ENCODE data around the gene VWA5A.
"Not testable (repeated sequence)": the region's sequence is repeated elsewhere in the genome, so short reads cannot be mapped to it uniquely, and the experiment has no call there.

VWA5A gene

DNA sequence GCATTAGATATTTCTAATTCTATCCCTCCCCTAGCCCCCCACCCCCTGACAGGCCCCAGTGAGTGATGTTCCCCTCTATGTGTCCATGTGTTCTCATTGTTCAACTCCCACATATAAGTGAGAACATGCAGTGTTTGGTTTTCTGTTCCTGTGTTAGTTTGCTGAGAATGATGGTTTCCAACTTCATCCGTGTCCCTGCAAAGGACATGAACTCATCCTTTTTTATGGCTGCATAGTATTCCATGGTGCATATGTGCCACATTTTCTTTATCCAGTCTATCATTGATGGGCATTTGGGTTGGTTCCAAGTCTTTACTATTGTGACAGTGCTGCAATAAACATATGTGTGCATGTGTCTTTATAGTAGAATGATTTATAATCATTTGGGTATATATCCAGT is 11.9 kb downstream of the VWA5A start:
- not testable (repeated sequence) for H3K4me3 ChIP-seq (ENCODE audit: low read length); H3K9me3 ChIP-seq (replicated peaks; ENCODE audit: low read length); H3K4me1 ChIP-seq (ENCODE audit: control insufficient read depth, insufficient read depth, low read length); H3K27me3 ChIP-seq (ENCODE audit: control insufficient read depth, insufficient read depth, low read length); H3K9ac ChIP-seq (ENCODE audit: low read depth, low read length); H3K4me2 ChIP-seq (ENCODE audit: low read length)
- peaks cover 21% of the 10 kb centered on the region for H3K36me3 ChIP-seq (ENCODE audit: insufficient read depth, low read length)

DNA sequence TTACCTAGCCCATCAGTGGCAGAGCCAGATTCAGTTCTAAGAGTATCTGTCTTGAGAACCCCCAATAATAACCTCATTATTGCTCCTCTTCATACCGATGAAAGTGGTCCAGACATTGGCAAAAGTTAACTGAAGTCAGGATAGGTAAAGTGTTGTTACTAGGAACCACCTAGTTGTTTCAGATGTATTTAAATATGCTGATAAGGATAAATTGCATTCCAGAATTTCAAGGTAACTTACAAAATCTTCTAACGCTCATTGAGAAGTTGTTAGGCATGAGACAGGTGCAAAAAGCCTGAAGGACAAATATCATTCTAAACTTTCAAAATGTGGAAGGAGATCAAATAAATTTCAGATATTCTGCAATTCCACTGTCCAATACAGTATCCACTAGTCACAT is 27.8 kb downstream of the VWA5A start:
- Histone ChIP-seq H3K4me3 (ENCODE audit: low read length) (no peak overlapping the region), H3K4me1 (ENCODE audit: control insufficient read depth, insufficient read depth, low read length) (no peaks in the 10 kb centered on the region), H3K9me3 (replicated peaks; ENCODE audit: low read length) (no peaks in the 10 kb centered on the region), H3K4me2 (ENCODE audit: low read length) (no peak overlapping the region), H3K9ac (ENCODE audit: low read depth, low read length) (no peak overlapping the region), H3K27me3 (ENCODE audit: control insufficient read depth, insufficient read depth, low read length) (no peaks in the 10 kb centered on the region), H3K36me3 (ENCODE audit: insufficient read depth, low read length) (no peaks in the 10 kb centered on the region)

DNA sequence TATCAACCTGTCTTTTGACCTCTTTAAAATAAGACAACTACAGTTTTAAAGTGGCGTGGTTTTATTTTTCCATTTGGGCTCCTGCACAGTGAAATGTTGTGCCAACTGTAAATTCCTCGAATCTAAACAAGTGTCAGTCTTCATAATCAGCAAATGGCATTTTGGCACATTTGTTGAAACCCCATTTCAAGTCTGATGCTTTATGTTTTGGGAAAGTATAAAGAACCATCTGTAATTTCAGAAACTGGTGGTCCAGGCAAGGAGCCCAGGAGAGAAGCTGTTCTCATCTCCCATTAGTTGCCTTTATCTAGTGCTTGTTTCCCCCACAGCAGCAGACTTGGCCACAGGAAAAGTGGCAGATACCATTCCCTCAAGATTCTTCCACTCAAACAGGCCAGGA is 32.7 kb downstream of the VWA5A start:
- Histone ChIP-seq H3K9me3 (replicated peaks; ENCODE audit: low read length) (no peaks in the 10 kb centered on the region), H3K4me1 (ENCODE audit: control insufficient read depth, insufficient read depth, low read length) (no peaks in the 10 kb centered on the region), H3K9ac (ENCODE audit: low read depth, low read length) (no peak overlapping the region), H3K4me2 (ENCODE audit: low read length) (no peak overlapping the region), H3K27me3 (ENCODE audit: control insufficient read depth, insufficient read depth, low read length) (no peaks in the 10 kb centered on the region), H3K4me3 (ENCODE audit: low read length) (no peak overlapping the region), H3K36me3 (ENCODE audit: insufficient read depth, low read length) (no peaks in the 10 kb centered on the region)

DNA sequence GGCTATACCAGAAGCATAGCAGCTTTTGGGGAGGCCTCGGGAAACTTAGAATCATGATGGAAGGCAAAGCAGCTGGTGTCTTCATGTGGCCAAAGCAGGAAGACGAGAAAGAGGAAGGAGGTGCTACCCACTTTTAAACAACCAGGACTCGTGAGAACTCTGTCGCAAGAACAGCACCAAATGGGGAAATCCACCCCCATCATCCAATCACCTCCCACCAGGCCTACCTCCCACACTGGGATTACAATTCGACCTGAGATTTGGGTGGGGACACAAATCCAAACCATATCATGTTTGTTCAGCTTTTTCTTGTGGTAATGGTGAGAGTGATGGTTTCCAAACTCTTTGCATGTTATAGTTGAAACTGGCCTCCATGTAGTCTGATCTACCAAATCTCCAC is 35.4 kb downstream of the VWA5A start:
- Histone ChIP-seq H3K4me1 (ENCODE audit: control insufficient read depth, insufficient read depth, low read length) (no peaks in the 10 kb centered on the region), H3K9ac (ENCODE audit: low read depth, low read length) (no peak overlapping the region), H3K4me2 (ENCODE audit: low read length) (no peak overlapping the region), H3K9me3 (replicated peaks; ENCODE audit: low read length) (no peaks in the 10 kb centered on the region), H3K4me3 (ENCODE audit: low read length) (no peak overlapping the region), H3K27me3 (ENCODE audit: control insufficient read depth, insufficient read depth, low read length) (no peaks in the 10 kb centered on the region), H3K36me3 (ENCODE audit: insufficient read depth, low read length) (no peaks in the 10 kb centered on the region)

DNA sequence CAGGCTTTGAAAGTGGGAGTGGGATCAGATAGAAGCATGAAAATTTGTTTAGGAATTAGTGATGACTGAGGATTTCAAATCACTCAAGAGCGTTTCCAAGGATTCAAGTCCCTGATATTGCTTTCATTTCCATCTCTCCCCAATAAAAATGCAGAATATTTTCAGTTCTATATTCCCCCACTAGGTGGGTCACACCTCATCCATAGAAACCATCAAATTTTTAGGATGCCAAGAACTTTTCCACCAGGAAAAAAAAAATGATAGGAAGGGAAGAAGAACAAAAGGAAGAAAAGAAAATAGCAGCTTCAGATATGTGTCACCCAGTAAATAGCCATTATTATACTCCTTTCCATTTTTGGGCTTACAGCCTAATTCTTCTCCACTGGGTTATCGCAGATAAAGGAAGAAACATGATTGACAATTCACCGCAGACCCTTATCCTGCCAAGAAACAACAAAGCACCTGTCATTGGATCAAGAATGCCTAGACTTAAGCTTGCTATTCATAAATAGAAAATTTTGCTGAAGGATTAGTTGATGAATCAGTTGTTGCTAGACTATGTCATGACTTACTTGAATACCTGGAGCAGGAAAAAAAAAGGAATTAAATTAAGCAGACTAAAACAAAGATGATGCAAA is 37.6 kb downstream of the VWA5A start:
- Histone ChIP-seq H3K4me3 (ENCODE audit: low read length) (no peak overlapping the region), H3K9me3 (replicated peaks; ENCODE audit: low read length) (no peaks in the 10 kb centered on the region), H3K36me3 (ENCODE audit: insufficient read depth, low read length) (no peaks in the 10 kb centered on the region), H3K4me1 (ENCODE audit: control insufficient read depth, insufficient read depth, low read length) (no peaks in the 10 kb centered on the region), H3K4me2 (ENCODE audit: low read length) (no peak overlapping the region), H3K27me3 (ENCODE audit: control insufficient read depth, insufficient read depth, low read length) (no peaks in the 10 kb centered on the region), H3K9ac (ENCODE audit: low read depth, low read length) (no peak overlapping the region)

DNA sequence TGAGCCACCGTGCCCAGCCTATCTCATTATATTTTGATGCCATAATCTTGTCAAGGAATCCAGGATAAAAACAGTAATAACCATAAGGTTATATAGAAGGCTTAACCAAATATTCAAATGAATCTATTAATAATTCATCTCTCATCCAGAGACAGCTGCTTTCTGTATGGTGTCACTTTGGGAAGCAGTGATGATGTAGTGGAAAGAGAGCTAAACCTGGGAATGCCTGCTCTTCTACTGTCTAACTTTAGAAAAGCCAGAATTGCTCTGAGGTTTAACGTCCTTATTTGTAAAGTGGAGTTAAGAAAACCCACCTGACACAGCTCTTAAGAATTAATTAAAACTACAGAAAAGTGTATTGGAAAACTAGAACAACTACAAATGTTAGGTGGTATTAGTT is 38.6 kb downstream of the VWA5A start:
- Histone ChIP-seq H3K4me2 (ENCODE audit: low read length) (no peak overlapping the region), H3K9me3 (replicated peaks; ENCODE audit: low read length) (no peaks in the 10 kb centered on the region), H3K27me3 (ENCODE audit: control insufficient read depth, insufficient read depth, low read length) (no peaks in the 10 kb centered on the region), H3K36me3 (ENCODE audit: insufficient read depth, low read length) (no peaks in the 10 kb centered on the region), H3K9ac (ENCODE audit: low read depth, low read length) (no peak overlapping the region), H3K4me1 (ENCODE audit: control insufficient read depth, insufficient read depth, low read length) (no peaks in the 10 kb centered on the region), H3K4me3 (ENCODE audit: low read length) (no peak overlapping the region)

DNA sequence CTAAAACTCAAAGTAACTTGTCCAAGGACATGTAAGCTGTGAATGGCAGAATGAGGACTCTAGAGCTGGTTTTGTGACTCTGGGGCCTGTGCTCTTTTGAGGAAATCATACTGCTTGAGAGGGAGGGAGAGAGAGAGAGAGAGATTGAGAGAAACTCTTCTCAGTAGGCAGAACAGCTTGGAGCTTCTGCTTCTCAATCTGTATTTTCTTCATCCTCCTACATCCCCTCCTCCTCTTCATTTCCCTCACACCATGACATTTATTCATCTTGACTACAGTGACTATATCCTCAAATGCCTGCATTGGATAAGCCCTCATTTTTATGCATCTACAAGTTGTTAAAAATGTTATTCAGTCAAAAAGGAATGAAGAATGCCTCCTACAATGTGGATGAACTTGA is 44.2 kb downstream of the VWA5A start:
- H3K9ac ChIP-seq (ENCODE audit: low read depth, low read length) = no peak overlapping the region
- H3K36me3 ChIP-seq (ENCODE audit: insufficient read depth, low read length) = no peaks in the 10 kb centered on the region
- H3K4me1 ChIP-seq (ENCODE audit: control insufficient read depth, insufficient read depth, low read length) = no peaks in the 10 kb centered on the region
- H3K4me3 ChIP-seq (ENCODE audit: low read length) = no peak overlapping the region
- no peaks in the 10 kb centered on the region for H3K9me3 ChIP-seq (replicated peaks; ENCODE audit: low read length)
- H3K27me3 ChIP-seq (ENCODE audit: control insufficient read depth, insufficient read depth, low read length) = no peaks in the 10 kb centered on the region
- no peak overlapping the region for H3K4me2 ChIP-seq (ENCODE audit: low read length)

DNA sequence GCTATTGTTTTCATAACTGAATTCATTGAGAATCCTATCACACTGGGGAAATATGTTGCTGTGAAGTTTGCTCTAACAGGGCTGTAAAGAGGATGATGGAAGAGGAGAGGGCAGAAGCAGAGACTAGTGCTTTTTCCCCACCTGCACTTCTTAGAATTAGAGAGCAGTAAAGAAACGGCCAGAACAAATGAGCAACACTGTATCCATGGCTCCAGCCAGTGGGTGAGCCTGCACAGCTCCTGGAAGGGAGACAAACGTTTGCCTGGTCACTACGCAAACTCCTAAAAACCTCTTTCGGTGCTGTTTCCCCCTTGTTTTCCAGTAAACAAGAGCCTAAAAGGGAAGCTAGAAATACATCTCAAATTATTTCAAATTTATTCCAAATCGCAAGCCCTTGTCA is 45.7 kb downstream of the VWA5A start:
- no peak overlapping the region for H3K4me3 ChIP-seq (ENCODE audit: low read length)
- H3K4me1 ChIP-seq (ENCODE audit: control insufficient read depth, insufficient read depth, low read length) = no peaks in the 10 kb centered on the region
- no peaks in the 10 kb centered on the region for H3K9me3 ChIP-seq (replicated peaks; ENCODE audit: low read length)
- H3K9ac ChIP-seq (ENCODE audit: low read depth, low read length) = no peak overlapping the region
- H3K27me3 ChIP-seq (ENCODE audit: control insufficient read depth, insufficient read depth, low read length) = no peaks in the 10 kb centered on the region
- no peaks in the 10 kb centered on the region for H3K36me3 ChIP-seq (ENCODE audit: insufficient read depth, low read length)
- H3K4me2 ChIP-seq (ENCODE audit: low read length) = no peak overlapping the region

DNA sequence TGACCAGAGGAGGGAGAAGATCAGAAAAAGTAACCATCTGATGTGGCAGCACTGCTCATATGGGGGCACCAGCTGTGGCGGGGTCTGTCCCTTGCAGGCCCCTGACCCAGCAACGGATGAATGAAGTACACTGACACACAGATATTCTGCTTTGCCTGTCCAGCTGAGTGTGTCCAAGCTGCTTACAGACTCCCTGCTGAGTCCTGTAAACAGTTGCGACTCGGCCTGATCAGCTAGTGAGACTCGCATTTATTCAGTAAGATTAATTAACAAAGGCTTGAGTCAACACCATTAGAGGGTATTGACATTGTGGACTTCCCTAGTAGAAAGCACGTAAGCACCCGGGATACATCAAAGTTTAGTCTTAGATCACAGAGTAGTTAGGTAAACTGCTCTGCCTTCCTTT is 52.6 kb downstream of the VWA5A start:
- H3K4me3 ChIP-seq (ENCODE audit: low read length) = no peak overlapping the region
- H3K9me3 ChIP-seq (replicated peaks; ENCODE audit: low read length) = no peaks in the 10 kb centered on the region
- H3K4me1 ChIP-seq (ENCODE audit: control insufficient read depth, insufficient read depth, low read length) = no peaks in the 10 kb centered on the region
- no peak overlapping the region for H3K9ac ChIP-seq (ENCODE audit: low read depth, low read length)
- no peak overlapping the region for H3K4me2 ChIP-seq (ENCODE audit: low read length)
- no peaks in the 10 kb centered on the region for H3K36me3 ChIP-seq (ENCODE audit: insufficient read depth, low read length)
- H3K27me3 ChIP-seq (ENCODE audit: control insufficient read depth, insufficient read depth, low read length) = no peaks in the 10 kb centered on the region

DNA sequence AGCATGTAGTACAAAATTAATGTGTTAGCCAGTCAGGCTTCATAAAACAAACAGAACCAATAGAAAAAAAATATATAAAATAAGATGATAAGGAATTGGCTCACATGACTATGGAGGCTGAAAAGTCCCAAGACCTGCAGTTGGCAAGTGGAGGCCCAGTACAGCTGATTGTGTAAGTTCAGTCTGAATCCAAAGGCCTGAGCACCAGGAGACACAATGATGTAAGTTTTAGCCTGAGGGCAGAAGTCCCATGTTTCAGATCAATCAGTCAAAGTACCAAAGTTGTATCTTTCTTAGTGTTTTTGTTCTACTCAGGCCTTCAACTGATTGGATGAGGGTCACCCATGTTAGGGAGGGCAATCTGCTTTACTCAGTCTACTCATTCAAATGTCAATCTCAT is 53.5 kb downstream of the VWA5A start:
- no peaks in the 10 kb centered on the region for H3K27me3 ChIP-seq (ENCODE audit: control insufficient read depth, insufficient read depth, low read length)

DNA sequence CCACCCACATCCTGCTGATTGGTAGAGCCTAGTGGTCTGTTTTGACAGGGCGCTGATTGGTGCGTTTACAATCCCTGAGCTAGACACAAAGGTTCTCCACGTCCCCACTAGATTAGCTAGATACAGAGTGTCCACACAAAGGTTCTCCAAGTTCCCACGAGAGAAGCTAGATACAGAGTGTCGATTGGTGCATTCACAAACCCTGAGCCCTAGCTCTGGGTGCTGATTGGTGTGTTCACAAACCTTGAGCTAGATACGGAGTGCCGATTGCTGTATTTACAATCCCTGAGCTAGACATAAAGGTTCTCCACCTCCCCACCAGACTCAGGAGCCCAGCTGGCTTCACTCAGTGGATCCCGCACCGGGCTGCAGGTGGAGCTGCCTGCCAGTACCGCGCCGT is 55.1 kb downstream of the VWA5A start:
- not testable (repeated sequence) for H3K27me3 ChIP-seq (ENCODE audit: control insufficient read depth, insufficient read depth, low read length); H3K9me3 ChIP-seq (replicated peaks; ENCODE audit: low read length); H3K4me2 ChIP-seq (ENCODE audit: low read length); H3K36me3 ChIP-seq (ENCODE audit: insufficient read depth, low read length); H3K9ac ChIP-seq (ENCODE audit: low read depth, low read length); H3K4me3 ChIP-seq (ENCODE audit: low read length); H3K4me1 ChIP-seq (ENCODE audit: control insufficient read depth, insufficient read depth, low read length)

More for the DNA sequence above, 53.5 kb downstream of the VWA5A start:
- Histone ChIP-seq H3K9me3 (replicated peaks; ENCODE audit: low read length) (no peaks in the 10 kb centered on the region), H3K36me3 (ENCODE audit: insufficient read depth, low read length) (no peaks in the 10 kb centered on the region), H3K4me2 (ENCODE audit: low read length) (no peak overlapping the region), H3K4me1 (ENCODE audit: control insufficient read depth, insufficient read depth, low read length) (no peaks in the 10 kb centered on the region), H3K9ac (ENCODE audit: low read depth, low read length) (no peak overlapping the region), H3K4me3 (ENCODE audit: low read length) (no peak overlapping the region)

DNA sequence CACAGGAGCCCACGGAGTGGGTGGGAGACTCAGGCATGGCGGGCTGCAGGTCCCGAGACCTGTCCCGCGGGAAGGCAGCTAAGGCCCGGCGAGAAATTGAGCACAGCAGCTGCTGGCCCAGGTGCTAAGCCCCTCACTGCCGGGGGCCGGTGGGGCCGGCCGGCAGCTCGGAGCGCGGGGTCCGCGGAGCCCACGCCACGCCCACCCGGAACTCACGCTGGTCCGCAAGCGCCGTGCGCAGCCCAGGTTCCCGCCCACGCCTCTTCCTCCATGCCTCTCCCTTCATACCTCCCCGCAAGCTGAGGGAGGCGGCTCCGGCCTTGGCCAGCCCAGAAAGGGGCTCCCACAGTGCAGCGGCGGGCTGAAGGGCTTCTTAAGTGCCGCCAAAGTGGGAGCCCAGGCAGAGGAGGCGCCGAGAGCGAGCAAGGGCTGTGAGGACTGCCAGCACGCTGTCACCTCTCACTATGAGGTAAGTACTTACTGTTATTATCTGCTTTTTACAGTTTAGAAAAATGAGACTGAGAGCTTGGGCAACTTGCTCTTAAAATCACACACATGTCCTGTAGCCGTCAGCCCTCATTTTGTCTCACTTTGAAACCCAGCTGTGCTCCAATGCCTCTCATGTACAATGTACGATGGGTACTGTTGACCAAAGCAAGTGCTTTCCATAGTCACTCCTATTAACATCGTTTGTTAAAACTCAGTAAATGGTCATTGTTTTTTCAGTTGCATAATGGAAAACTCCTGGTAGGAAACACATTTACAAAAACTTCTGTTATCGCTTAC is 55.7 kb downstream of the VWA5A start:
- no peaks in the 10 kb centered on the region for H3K36me3 ChIP-seq (ENCODE audit: insufficient read depth, low read length)
- H3K4me3 ChIP-seq (ENCODE audit: low read length) = no peak overlapping the region
- H3K9me3 ChIP-seq (replicated peaks; ENCODE audit: low read length) = no peaks in the 10 kb centered on the region
- H3K4me2 ChIP-seq (ENCODE audit: low read length) = no peak overlapping the region
- H3K9ac ChIP-seq (ENCODE audit: low read depth, low read length) = no peak overlapping the region
- no peaks in the 10 kb centered on the region for H3K27me3 ChIP-seq (ENCODE audit: control insufficient read depth, insufficient read depth, low read length)
- H3K4me1 ChIP-seq (ENCODE audit: control insufficient read depth, insufficient read depth, low read length) = peaks cover 6% of the 10 kb centered on the region
